ENCODE measurements around the gene ABCB8.

ABCB8 gene

GRCh38 chr7:150999497-151000230 is 28.6 kb upstream of the ABCB8 start:
- no peak overlapping the region for H3K4me2 ChIP-seq (ENCODE audit: low read length)
- TF ChIP-seq CTCF (IDR thresholded peaks at IDR 0.05), result no peak
- no peaks in the 10 kb centered on the region for H3K36me3 ChIP-seq (ENCODE audit: control insufficient read depth, insufficient read depth, low read length)
- no peak overlapping the region for H3K4me3 ChIP-seq (ENCODE audit: low read depth, low read length)
- H3K9ac ChIP-seq, result no peak overlapping the region
- no peak overlapping the region for H3K27ac ChIP-seq
- no peaks in the 10 kb centered on the region for H3K79me2 ChIP-seq
- H3K4me1 ChIP-seq, result no peaks in the 10 kb centered on the region
- H3K9me3 ChIP-seq (ENCODE audit: control insufficient read depth, low read length), result no peaks in the 10 kb centered on the region
- no peak overlapping the region for H2AFZ ChIP-seq
- H3K27me3 ChIP-seq (ENCODE audit: control insufficient read depth, insufficient read depth, low read length), result no peaks in the 10 kb centered on the region

GRCh38 chr7:151000897-151001495 is 27.3 kb upstream of the ABCB8 start:
- no peak overlapping the region for H3K27ac ChIP-seq
- H3K4me2 ChIP-seq (ENCODE audit: low read length), result no peak overlapping the region
- H3K36me3 ChIP-seq (ENCODE audit: control insufficient read depth, insufficient read depth, low read length), result no peaks in the 10 kb centered on the region
- H3K4me1 ChIP-seq, result no peaks in the 10 kb centered on the region
- no peak overlapping the region for H3K4me3 ChIP-seq (ENCODE audit: low read depth, low read length)
- H3K9me3 ChIP-seq (ENCODE audit: control insufficient read depth, low read length), result no peaks in the 10 kb centered on the region
- no peak overlapping the region for H2AFZ ChIP-seq
- H3K9ac ChIP-seq, result no peak overlapping the region
- no peak for TF ChIP-seq CTCF (IDR thresholded peaks at IDR 0.05)
- H3K27me3 ChIP-seq (ENCODE audit: control insufficient read depth, insufficient read depth, low read length), result no peaks in the 10 kb centered on the region
- no peaks in the 10 kb centered on the region for H3K79me2 ChIP-seq

GRCh38 chr7:151001546-151001945 is 26.7 kb upstream of the ABCB8 start:
- no peak for TF ChIP-seq CTCF (IDR thresholded peaks at IDR 0.05)
- no peaks in the 10 kb centered on the region for H3K27me3 ChIP-seq (ENCODE audit: control insufficient read depth, insufficient read depth, low read length)
- H3K79me2 ChIP-seq, result no peaks in the 10 kb centered on the region
- H3K36me3 ChIP-seq (ENCODE audit: control insufficient read depth, insufficient read depth, low read length), result no peaks in the 10 kb centered on the region
- H3K4me3 ChIP-seq (ENCODE audit: low read depth, low read length), result no peak overlapping the region
- H3K4me1 ChIP-seq, result no peaks in the 10 kb centered on the region
- no peaks in the 10 kb centered on the region for H3K9me3 ChIP-seq (ENCODE audit: control insufficient read depth, low read length)
- H2AFZ ChIP-seq, result no peak overlapping the region
- H3K4me2 ChIP-seq (ENCODE audit: low read length), result no peak overlapping the region
- no peak overlapping the region for H3K9ac ChIP-seq
- no peak overlapping the region for H3K27ac ChIP-seq

GRCh38 chr7:151003572-151003971 is 24.7 kb upstream of the ABCB8 start:
- no peaks in the 10 kb centered on the region for H3K36me3 ChIP-seq (ENCODE audit: control insufficient read depth, insufficient read depth, low read length)
- no peak overlapping the region for H3K4me2 ChIP-seq (ENCODE audit: low read length)
- no peaks in the 10 kb centered on the region for H3K27me3 ChIP-seq (ENCODE audit: control insufficient read depth, insufficient read depth, low read length)
- H3K9me3 ChIP-seq (ENCODE audit: control insufficient read depth, low read length), result no peaks in the 10 kb centered on the region
- no peak overlapping the region for H2AFZ ChIP-seq
- no peak overlapping the region for H3K4me3 ChIP-seq (ENCODE audit: low read depth, low read length)
- H3K4me1 ChIP-seq, result no peaks in the 10 kb centered on the region
- no peak overlapping the region for H3K27ac ChIP-seq
- no peak for TF ChIP-seq CTCF (IDR thresholded peaks at IDR 0.05)
- no peak overlapping the region for H3K9ac ChIP-seq
- no peaks in the 10 kb centered on the region for H3K79me2 ChIP-seq

GRCh38 chr7:151005566-151005965 is 22.7 kb upstream of the ABCB8 start:
- Histone ChIP-seq H3K4me1 (no peaks in the 10 kb centered on the region), H3K27me3 (ENCODE audit: control insufficient read depth, insufficient read depth, low read length) (no peaks in the 10 kb centered on the region), H3K4me3 (ENCODE audit: low read depth, low read length) (no peak overlapping the region), H3K9ac (no peak overlapping the region), H3K27ac (no peak overlapping the region), H3K4me2 (ENCODE audit: low read length) (no peak overlapping the region), H3K9me3 (ENCODE audit: control insufficient read depth, low read length) (no peaks in the 10 kb centered on the region), H3K79me2 (no peaks in the 10 kb centered on the region), H3K36me3 (ENCODE audit: control insufficient read depth, insufficient read depth, low read length) (no peaks in the 10 kb centered on the region), H2AFZ (no peak overlapping the region)
- no peak for TF ChIP-seq CTCF (IDR thresholded peaks at IDR 0.05)
